Hippocampal formation (tissue), 2 donors: ENCODE results near the gene KCNK2.
"Not testable (repeated sequence)": the region's sequence is repeated elsewhere in the genome, so short reads cannot be mapped to it uniquely, and the experiment has no call there.

Experiments used
- DNase-seq, 2 donors: peaks; one replicate each; lab custom pipeline; 2025; lab: John Stamatoyannopoulos, UW

KCNK2 gene

DNA sequence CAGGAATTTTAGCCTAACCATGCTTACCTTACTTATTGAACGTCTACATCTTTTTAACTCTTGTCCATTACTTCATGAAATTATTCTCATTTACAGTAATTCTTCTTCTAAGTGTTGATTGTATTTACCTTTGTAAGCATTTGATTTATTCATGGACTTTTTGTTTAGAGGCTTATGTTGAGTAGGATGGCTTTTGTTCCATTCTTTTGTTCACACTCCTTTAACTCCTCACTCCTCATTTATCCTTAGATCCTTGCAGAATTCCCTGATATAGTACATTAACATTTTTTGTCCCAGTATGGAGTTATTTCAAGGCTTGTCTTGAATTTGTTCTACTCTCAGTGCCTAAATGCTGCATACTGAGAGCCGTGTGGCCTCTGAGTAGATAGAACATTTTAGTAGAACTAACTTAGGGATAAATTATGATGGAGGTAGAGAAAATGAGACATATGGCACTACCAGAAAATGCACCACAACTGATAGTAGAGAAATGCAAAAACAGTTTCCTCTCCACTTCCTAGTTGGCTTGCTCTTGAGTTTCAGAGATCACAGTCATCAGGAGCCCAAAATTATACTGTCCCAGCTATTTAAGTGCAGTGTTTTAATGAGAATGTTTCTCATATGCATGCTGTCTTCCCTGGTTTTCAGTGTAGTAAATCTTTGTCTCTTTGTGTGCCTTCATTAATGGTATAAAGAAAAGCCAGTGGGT, 69.5 kb downstream of the KCNK2 start:
- DNase-seq: no peak

DNA sequence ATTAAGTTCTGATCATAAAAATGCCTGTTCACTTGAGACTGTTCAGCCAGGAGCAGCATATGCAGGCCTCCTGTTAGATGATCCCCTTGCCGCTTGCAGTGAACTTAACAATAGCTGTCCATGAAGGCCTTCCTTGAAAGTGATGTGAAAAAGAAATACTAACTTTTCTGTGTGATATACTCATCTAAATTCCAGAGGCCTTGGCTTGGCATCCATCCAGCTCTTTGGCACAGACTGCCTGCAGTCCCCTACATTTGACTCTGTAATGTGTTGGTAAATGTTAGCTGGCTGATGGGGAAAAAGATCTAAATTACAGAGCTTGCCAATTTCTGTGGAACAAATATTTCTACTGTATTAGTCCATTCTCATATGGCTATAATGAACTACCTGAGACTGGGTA, 73.7 kb downstream of the KCNK2 start:
- DNase-seq: no peak

GRCh38 chr1:215160351-215160750, 77.8 kb downstream of the KCNK2 start:
- no peak for DNase-seq

- not testable (repeated sequence) for DNase-seq
These were observed 80.6 kb downstream of the KCNK2 start for GRCh38 chr1:215163144-215163543.

DNA sequence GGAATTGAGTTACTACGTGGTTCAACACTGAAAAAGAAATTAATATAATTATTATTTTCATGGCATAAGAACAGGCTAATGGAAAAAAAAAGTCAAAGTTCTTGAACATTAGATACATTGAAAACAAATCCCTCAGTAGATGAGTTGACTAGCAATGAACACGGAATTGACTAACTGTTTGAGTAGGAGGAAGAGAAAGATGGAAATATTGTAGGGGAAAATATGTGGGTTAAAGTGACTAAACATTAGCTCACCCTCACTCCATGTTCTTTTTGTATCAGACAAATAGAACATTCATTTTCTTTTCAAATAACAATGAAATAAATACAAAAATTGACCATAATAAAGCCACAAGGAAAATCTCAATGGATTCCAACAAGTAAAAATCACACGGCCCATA, 84.3 kb downstream of the KCNK2 start:
- no peak for DNase-seq

DNA sequence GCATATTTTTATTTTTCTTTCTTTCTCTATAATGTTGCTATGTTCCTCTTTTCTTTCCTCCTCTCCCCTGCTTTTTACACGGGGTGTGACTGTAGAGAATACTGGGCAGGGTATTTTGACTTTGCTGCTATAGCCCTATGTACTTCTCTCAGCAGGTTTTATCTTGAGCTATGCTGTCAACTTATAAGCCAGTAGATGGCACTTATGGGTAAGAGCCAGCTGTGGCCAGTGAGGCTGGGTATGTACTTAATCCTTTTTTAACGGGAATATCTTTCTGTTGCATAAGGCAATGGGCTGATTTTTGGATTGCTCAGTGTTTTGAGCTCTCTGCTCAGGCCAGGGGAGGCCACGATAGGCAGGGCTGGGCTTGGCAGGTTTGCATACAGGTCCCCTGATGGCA, 99.0 kb downstream of the KCNK2 start:
- DNase-seq: no peak

DNA sequence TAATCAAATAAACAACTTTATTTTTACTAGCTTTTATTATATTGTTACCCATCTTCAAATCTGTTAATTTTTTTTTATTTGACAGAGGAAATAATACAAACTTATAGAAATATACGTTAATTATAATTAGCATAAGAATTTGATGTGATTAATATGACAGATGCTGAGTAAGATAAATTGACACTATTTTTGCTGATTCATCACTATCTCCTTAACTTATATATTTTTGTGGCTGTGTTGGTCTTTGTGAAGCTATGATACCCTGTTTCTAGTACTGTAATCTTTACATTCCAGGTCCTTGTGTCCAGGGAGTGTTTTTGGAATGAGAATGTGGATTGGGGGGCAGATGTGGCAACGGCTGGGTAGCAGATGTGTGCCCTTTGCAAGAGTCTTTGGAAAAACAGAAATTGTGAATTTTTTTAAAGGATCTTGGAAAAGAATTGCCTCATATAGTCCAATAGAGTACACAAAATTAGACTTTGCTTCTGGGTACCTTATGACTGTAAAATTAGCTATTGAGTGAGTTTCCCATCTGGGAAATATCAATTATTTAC, 102.6 kb downstream of the KCNK2 start:
- DNase-seq: no peak

DNA sequence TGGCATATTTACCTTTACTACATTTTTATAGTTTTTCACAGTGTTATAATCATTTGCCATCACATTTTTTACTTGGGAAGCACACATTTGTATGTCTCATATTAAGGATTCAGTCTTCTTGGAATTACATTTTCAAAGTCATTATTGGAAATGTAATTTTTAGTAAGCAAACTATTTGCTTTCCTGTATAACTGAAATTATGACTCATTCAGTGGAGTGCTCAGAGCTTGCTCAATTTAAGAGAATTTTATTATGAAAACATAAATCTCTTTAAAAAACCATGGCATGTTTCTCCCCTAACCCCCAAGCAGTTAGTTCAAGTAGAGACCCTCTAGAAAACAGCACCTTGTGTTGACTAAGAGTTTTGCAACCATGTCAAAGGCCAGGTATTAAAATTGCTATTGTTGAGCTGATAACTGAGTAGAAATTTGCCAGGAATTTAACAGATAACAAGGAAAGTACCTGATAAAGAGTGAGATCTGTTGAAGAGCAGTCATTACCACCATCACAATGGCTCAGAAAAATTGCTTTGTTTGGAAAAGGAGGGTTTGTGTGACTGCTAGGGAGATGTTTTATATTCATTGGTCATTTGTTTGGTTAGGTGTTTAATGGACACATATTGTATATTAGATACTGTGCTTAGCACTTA, 105.9 kb downstream of the KCNK2 start:
- no peak for DNase-seq

DNA sequence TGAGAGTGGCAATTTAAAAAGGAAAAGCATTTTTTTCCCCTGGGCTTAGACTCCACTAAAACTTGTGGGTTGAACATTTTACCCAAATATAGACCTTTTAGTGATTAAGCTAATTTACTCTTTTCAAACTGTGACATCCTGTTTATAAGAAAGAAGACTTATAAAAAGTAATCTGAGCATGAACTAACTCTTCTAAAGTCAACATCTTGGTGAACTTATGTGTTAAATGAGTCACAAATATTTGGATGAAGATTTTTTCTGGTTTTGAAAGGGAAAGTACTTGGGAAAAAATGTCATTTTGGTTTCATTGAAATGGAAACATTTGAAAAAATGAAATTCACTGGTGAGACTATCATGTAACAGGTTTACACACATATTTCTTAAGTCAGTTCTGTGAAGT, 109.8 kb downstream of the KCNK2 start:
- DNase-seq: no peak

DNA sequence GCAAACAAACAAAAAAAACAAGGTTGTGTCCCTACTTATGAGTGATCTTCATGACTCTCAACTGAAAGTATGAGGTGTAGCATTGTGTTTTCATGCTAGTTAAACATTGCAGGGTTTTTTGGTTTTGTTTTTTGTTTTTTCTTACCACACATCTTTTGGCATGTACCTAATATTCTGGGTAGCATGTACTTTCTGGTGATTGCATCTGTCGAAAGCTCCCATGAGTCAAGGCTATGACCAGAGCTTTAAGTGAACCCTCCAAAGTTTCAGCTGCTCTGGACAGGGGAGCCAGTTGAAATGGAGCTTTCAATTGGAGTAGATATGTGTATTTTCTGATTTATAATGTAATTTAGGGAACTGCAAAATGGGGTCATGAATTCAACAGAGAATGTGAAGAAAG, 115.5 kb downstream of the KCNK2 start:
- DNase-seq: no peak

DNA sequence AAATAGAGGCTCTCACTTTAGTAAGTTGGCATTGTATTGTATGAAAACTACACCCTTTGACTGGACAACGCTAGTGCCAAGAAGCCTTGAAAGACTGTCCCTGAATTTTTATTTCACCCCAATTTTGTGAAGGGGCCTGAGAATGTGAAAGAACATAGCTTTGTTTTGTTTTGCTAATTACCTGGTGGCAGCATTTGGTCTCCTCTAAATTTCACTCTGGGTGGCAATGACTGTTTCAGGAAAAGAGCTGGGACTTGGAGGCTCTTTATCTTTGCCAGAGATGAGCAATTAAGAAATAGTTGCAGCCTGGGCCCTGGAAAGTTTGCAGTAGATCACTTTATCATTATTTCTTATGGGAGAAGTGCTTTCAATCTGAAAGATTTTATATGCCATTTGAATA, 117.6 kb downstream of the KCNK2 start:
- no peak for DNase-seq

GRCh38 chr1:215201283-215201682, 118.7 kb downstream of the KCNK2 start:
- DNase-seq: no peak

- no peak for DNase-seq
These were observed 120.3 kb downstream of the KCNK2 start for GRCh38 chr1:215202868-215203267.

DNA sequence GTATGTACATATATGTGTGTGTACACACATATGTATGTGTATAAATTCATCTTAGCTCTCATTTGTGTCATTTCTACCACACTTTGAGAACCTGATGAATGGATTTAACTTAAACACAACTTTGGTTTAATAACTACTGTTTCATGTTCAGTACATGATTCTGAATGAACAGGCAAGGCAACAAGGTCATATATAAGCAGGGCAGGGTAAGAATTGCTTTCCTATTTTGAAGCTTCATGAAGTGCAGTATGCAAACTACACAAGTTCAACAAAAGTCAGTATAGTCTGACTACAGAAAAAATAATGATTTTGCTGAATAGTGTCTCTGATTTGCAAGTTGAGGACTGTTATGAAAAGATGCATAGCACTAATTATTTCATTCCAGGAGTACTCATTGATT, 127.6 kb downstream of the KCNK2 start:
- DNase-seq: no peak

DNA sequence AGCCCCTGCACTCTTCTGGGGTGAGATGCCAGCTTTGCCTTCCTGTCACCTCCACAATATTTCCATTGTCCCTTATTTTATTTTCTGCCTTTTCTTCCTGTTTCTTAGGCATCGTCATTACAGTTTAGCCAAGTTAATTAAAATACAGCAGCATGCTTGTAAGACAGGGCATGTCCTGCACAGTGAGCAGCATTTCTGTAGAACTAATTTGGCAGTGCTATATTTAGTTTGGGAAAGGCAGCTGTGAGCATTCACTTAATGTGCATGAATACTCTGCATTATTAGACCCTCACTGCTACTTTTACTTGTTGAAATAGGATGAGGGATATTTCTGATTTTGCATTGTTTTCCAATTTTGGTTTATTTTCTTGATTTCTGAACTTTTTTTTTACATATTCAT, 133.3 kb downstream of the KCNK2 start:
- DNase-seq: no peak

DNA sequence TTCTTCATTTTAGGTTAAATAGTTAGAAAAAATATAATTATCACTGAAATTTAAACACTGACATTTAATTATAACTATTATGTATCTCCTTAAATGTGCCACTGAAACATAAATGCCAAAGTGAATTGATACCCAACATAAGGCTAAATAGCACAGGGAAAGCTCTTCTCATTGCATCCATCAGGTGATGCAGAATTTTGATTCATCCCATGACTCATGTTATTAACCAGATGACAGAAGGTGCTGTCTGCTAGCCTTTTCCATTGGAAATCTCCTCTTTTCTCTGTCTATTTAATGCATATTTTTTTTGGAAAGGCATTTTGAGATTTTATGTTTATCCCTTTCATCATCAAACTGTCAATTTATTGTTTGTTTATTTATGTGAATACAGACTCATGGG, 136.8 kb downstream of the KCNK2 start:
- DNase-seq: no peak

DNA sequence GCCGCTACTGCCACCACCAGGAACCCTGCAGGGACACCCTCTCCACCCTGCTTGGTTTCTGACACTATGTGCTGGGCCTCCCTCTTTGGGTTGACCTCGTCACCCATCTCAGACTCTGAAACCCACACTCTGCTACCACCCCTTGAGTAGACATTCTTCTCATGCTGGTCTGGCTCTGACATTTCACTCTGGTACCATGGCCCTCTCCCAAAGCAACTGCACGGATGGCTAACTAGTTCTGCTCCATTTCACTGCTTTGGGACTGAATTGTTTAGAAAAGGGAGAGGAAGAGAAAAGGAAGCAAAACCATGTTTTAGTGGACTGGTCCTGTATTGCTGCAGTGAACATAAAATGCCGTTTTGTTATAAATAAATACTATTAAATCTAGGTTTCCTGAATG, 137.8 kb downstream of the KCNK2 start:
- DNase-seq: no peak

DNA sequence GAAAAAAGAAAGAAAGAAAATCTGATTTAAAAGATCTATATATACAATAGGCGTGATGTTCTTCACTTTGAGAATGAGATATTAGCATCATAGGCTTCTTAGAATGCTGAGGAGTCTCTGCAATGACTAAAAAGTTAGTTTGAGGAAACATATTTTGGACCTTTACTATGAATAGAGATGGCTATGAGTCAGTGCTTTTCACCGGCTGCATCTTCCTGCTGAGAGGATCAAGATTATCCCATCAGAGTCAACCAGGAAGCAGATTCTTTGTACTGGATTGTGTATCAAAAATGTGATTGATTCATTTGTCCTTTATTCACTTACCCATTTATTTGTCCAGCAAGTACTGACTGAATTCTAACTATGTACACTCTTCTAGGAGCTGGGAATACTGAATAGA, 144.2 kb downstream of the KCNK2 start:
- no peak for DNase-seq

DNA sequence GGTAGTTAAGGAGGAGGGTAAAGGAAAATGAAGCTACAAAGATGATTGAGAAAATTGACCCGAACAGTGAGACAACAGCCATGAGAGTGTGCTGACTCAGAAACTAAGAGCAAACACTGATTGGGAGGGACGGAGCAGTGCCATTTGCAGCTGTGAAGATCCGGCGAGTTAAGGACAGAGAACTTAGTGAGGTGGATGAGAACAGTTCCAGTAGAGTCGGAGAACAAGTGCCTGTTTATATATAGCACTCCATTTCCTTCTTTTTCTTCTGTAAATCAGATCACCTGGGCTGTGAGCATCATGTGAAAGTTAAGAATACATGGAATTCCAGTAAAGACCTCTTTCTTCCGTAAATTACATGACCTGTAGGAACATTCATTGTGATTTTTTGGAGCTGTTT, 145.7 kb downstream of the KCNK2 start:
- no peak for DNase-seq

DNA sequence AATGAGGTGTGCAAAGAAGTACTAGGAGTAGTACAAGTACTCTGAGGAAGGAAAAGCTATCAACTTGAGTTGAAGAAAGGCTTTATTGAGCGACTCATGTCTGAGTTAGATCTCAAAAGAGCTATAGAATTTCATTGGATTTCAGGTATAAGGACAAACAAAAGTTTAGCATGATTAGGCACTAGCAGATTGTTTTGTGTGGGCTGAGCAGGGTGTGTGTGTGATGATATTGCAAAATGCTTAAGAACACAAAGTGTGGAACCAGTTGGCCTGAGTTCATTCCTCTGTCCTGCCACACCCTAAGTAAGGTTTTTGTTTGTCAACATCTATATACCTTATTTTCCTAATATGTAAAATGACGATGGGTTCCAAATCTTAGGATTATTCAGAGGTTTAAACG, 158.9 kb downstream of the KCNK2 start:
- DNase-seq: no peak

- no peak for DNase-seq
These were observed 161.0 kb downstream of the KCNK2 start for GRCh38 chr1:215243345-215244054.

DNA sequence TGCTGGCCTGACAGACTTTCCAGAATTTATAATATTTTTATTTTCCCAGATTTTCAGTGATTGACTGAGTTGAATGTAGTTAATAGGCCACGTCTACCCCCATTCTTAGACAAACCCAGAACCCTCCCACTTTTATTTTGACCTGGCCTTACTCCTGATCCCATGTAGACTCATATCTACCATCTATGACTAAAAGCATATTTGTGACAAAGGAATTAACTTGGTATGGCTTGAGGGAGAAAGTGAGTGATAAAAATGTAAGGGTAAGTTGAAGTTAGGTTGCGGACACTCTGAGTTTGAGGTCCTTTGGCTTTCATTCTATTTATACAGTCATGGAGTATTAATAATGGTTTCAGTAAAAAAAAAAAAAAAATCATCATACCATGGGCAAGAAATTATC, 168.4 kb downstream of the KCNK2 start:
- DNase-seq: no peak

DNA sequence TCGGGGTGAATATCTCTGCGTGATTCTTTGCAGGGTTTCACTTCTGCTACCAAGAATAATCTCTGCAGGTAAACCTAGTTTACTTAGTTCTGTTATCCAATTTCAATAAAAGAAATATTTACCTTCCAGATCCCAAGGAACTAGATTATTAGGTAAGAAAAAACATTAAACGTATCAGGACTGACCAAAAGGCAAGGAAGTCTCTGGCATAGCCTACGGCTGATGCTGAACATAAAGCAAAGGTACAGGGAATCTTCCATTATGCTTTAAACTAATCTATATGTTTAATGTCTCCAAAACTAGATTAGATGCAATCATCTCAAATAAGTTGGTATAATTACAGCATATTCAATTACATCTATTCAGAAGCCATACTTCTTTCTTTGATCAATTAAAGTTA, 168.9 kb downstream of the KCNK2 start:
- no peak for DNase-seq
